ELF-1 (cell line): ENCODE data around the gene TANK.

Source experiments
- DNase-seq: peaks from one replicate; pipeline ENCODE4 v3.0.0-alpha.2; 2016; ENCODE audit warnings: low read depth, low spot score

Gene TANK

GRCh38 chr2:161228511-161229240, 68.4 kb downstream of the TANK start:
- DNase-seq = no peak

- no peak for DNase-seq
Measured at GRCh38 chr2:161230959-161231358, 70.7 kb downstream of the TANK start.

GRCh38 chr2:161232571-161232970, 72.3 kb downstream of the TANK start:
- no peak for DNase-seq

- no peak for DNase-seq
Measured at GRCh38 chr2:161233858-161234431, 73.7 kb downstream of the TANK start.

GRCh38 chr2:161234627-161235026, 74.4 kb downstream of the TANK start:
- DNase-seq = no peak

GRCh38 chr2:161237392-161238264, 77.4 kb downstream of the TANK start:
- peak; percentile 87 for DNase-seq

- no peak for DNase-seq
Measured at GRCh38 chr2:161238265-161238559, 78.0 kb downstream of the TANK start.

- peak; percentile 90 for DNase-seq
Measured at GRCh38 chr2:161238560-161239325, 78.5 kb downstream of the TANK start.

- DNase-seq = peak; percentile 70
Measured at GRCh38 chr2:161239326-161240109, 79.3 kb downstream of the TANK start.

- no peak for DNase-seq
Measured at GRCh38 chr2:161241894-161242293, 81.7 kb downstream of the TANK start.

GRCh38 chr2:161243312-161243711, 83.1 kb downstream of the TANK start:
- DNase-seq = no peak

GRCh38 chr2:161243905-161244304, 83.7 kb downstream of the TANK start:
- no peak for DNase-seq

- peak; percentile 83 for DNase-seq
Measured at GRCh38 chr2:161244387-161245260, 84.4 kb downstream of the TANK start.

GRCh38 chr2:161245261-161245553, 85.0 kb downstream of the TANK start:
- no peak for DNase-seq

GRCh38 chr2:161245671-161246070, 85.4 kb downstream of the TANK start:
- no peak for DNase-seq

- no peak for DNase-seq
Measured at GRCh38 chr2:161246281-161246680, 86.1 kb downstream of the TANK start.

- DNase-seq = no peak
Measured at GRCh38 chr2:161250864-161251436, 90.7 kb downstream of the TANK start.

GRCh38 chr2:161257123-161257952, 97.1 kb downstream of the TANK start:
- DNase-seq = no peak

- no peak for DNase-seq
Measured at GRCh38 chr2:161265874-161266273, 105.6 kb downstream of the TANK start.
